Fibroblast of lung (primary cell): ENCODE measurements around the gene KCNJ4. TPM values are rescaled to one million over a fixed set of nuclear protein-coding genes. Genes with fewer than 3 reads are reported as not detected.
"Not testable (repeated sequence)": the region's sequence is repeated elsewhere in the genome, so short reads cannot be mapped to it uniquely, and the experiment has no call there.

ENCODE experiments used
- DNase-seq, 2 donors: peaks; one replicate each; pipeline versions ENCODE4 v3.0.0 to v3.0.0-alpha.2; 2010; ENCODE audit warnings: low read depth in 2 of 2
- H2AFZ ChIP-seq: 2 replicates; pipeline ENCODE4 v1.5.1; 2012; ENCODE audit warnings: low read length, control low read depth, inconsistent platforms
- H3K27ac ChIP-seq: 2 replicates; pipeline ENCODE4 v1.5.1; 2011; ENCODE audit warnings: low read length, control low read depth; ENCODE audit not compliant: insufficient read depth
- H3K27me3 ChIP-seq: 2 replicates; pipeline ENCODE4 v1.5.1; 2011; ENCODE audit warnings: mild to moderate bottlenecking, low read length; ENCODE audit not compliant: control insufficient read depth, insufficient read depth
- H3K36me3 ChIP-seq: 2 replicates; pipeline ENCODE4 v1.5.1; 2011; ENCODE audit warnings: low read length; ENCODE audit not compliant: control insufficient read depth, insufficient read depth
- H3K4me1 ChIP-seq: 2 replicates; pipeline ENCODE4 v1.5.1; 2011; ENCODE audit warnings: low read length; ENCODE audit not compliant: control insufficient read depth, insufficient read depth; ENCODE audit errors: extremely low read depth
- H3K4me2 ChIP-seq: 2 replicates; pipeline ENCODE4 v1.5.1; 2011; ENCODE audit warnings: low read length, control low read depth; ENCODE audit not compliant: insufficient read depth; ENCODE audit errors: extremely low read depth
- H3K4me3 ChIP-seq, 4 experiments: fragments of 200-600 bp in 1 of 4; sonication (generic) in 1 of 4; replicated peaks in 1 of 4; 2 replicates each; pipeline ENCODE4 v1.5.1; 2011 to 2016; ENCODE audit warnings: low read length in 4 of 4, low read depth in 3 of 4, mild to moderate bottlenecking in 3 of 4, control low read depth in 2 of 4, inconsistent platforms in 1 of 4, mixed read lengths in 1 of 4; ENCODE audit not compliant: insufficient read depth in 1 of 4; ENCODE audit errors: control extremely low read depth in 1 of 4
- H3K79me2 ChIP-seq: 2 replicates; pipeline ENCODE4 v1.5.1; 2012; ENCODE audit warnings: mild to moderate bottlenecking, low read length, inconsistent platforms; ENCODE audit not compliant: control insufficient read depth, insufficient read depth
- H3K9ac ChIP-seq: 2 replicates; pipeline ENCODE4 v1.5.1; 2011; ENCODE audit warnings: mild to moderate bottlenecking, low read length, control low read depth; ENCODE audit not compliant: insufficient read depth
- H3K9me3 ChIP-seq: 2 replicates; pipeline ENCODE4 v1.5.1; 2012; ENCODE audit warnings: low read depth, low read length; ENCODE audit not compliant: control insufficient read depth, insufficient read depth
- H4K20me1 ChIP-seq: 2 replicates; pipeline ENCODE4 v1.5.1; 2011; ENCODE audit warnings: low read length; ENCODE audit not compliant: control insufficient read depth, insufficient read depth; ENCODE audit errors: extremely low read depth
- EZH2 ChIP-seq: IDR thresholded peaks from 2 replicates; pipeline ENCODE4 v1.5.1; 2012; ENCODE audit warnings: low read length, control low read depth, mild to moderate bottlenecking; ENCODE audit errors: missing control alignments
- polyA plus RNA-seq, 2 donors: library from polyadenylated mRNA; depleted of rRNA in 1 of 2; stranded (reverse) in 1 of 2; unstranded in 1 of 2; fragments of >200 nt; gene quantifications; 2 replicates each; pipeline ENCODE4 v1.2.1, GENCODE V29; 2011 to 2012; ENCODE audit warnings: missing spikeins in 1 of 2
- total RNA-seq: library from RNA; depleted of rRNA; stranded (reverse); fragments of >200 nt; gene quantifications from 2 replicates; pipeline ENCODE4 v1.2.1, GENCODE V29; 2014
- TF ChIP-seq, protein P1 (sequence below), 2 donors: IDR thresholded peaks in 1 of 2; conservative IDR thresholded peaks in 1 of 2; 1 replicate in 1 of 2; 2 replicates in 1 of 2; pipeline ENCODE4 v1.5.1; 2011 to 2012; ENCODE audit warnings: low read length in 2 of 2, control low read depth in 1 of 2, inconsistent platforms in 1 of 2, low read depth in 1 of 2, mild to moderate bottlenecking in 1 of 2

KCNJ4 gene
- total and polyA plus RNA-seq, 2 donors (not counting 1 experiment from before 2014, with no cell fraction given), result not detected

GRCh38 chr22:38477585-38477984 lies 22.6 kb upstream of the KCNJ4 start:
- Histone ChIP-seq H3K36me3 (peaks cover 12% of the 10 kb centered on the region), H3K9ac (no peak overlapping the region), H3K4me1 (peaks cover 5% of the 10 kb centered on the region), H4K20me1 (no peaks in the 10 kb centered on the region), H3K79me2 (no peaks in the 10 kb centered on the region), H3K4me2 (no peak overlapping the region), H3K4me3 (no peak overlapping the region), H2AFZ (no peak overlapping the region), H3K27me3 (no peaks in the 10 kb centered on the region), H3K27ac (no peak overlapping the region), H3K9me3 (no peaks in the 10 kb centered on the region)
- DNase-seq, result no peak
- TF ChIP-seq, protein P1, sequence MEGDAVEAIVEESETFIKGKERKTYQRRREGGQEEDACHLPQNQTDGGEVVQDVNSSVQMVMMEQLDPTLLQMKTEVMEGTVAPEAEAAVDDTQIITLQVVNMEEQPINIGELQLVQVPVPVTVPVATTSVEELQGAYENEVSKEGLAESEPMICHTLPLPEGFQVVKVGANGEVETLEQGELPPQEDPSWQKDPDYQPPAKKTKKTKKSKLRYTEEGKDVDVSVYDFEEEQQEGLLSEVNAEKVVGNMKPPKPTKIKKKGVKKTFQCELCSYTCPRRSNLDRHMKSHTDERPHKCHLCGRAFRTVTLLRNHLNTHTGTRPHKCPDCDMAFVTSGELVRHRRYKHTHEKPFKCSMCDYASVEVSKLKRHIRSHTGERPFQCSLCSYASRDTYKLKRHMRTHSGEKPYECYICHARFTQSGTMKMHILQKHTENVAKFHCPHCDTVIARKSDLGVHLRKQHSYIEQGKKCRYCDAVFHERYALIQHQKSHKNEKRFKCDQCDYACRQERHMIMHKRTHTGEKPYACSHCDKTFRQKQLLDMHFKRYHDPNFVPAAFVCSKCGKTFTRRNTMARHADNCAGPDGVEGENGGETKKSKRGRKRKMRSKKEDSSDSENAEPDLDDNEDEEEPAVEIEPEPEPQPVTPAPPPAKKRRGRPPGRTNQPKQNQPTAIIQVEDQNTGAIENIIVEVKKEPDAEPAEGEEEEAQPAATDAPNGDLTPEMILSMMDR (conservative IDR thresholded peaks at IDR 0.05 in 1 of 2, IDR thresholded peaks at IDR 0.05 in 1 of 2; ENCODE audit: low read depth in 1 of 2, low read length in 2 of 2), result no peak
- TF ChIP-seq EZH2, result no peak

- Histone ChIP-seq H3K79me2 (peaks cover 4% of the 10 kb centered on the region), H3K36me3 (peaks cover 7% of the 10 kb centered on the region), H3K4me3 (no peak overlapping the region), H3K4me2 (no peak overlapping the region), H2AFZ (no peak overlapping the region), H3K27ac (no peak overlapping the region), H4K20me1 (no peaks in the 10 kb centered on the region), H3K4me1 (peaks cover 3% of the 10 kb centered on the region), H3K9ac (no peak overlapping the region), H3K27me3 (no peaks in the 10 kb centered on the region), H3K9me3 (no peaks in the 10 kb centered on the region)
- DNase-seq, result no peak
- TF ChIP-seq, protein P1 (conservative IDR thresholded peaks at IDR 0.05 in 1 of 2, IDR thresholded peaks at IDR 0.05 in 1 of 2; ENCODE audit: low read depth in 1 of 2, low read length in 2 of 2), result no peak
Observed at GRCh38 chr22:38474003-38474607, 19.1 kb upstream of the KCNJ4 start.

DNA sequence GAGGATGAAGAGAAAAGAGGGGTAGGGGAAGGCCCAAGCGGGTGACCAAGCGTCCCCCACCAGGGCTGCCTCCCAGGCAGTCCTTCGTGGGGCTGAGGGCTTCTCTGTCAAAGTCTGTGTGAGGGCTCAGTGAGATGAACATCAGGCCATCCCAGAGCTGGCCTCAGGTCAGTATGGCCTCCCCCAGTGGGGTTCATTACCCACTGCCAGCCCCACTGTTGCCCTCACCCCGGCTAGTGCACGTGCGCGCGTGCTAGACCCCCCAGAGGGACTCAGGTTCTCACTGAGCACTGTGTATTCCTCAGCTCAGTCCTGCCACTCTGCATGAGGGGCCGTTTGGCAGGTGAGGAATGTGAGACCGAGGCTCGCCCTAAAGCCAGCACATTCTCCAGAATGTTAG lies 16.2 kb upstream of the KCNJ4 start:
- TF ChIP-seq EZH2, result no peak
- TF ChIP-seq, protein P1 (conservative IDR thresholded peaks at IDR 0.05 in 1 of 2, IDR thresholded peaks at IDR 0.05 in 1 of 2; ENCODE audit: low read depth in 1 of 2, low read length in 2 of 2), result no peak
- Histone ChIP-seq H3K36me3 (peaks cover 2% of the 10 kb centered on the region), H3K9me3 (no peaks in the 10 kb centered on the region), H3K4me3 (no peak overlapping the region), H4K20me1 (no peaks in the 10 kb centered on the region), H3K9ac (no peak overlapping the region), H2AFZ (no peak overlapping the region), H3K27ac (no peak overlapping the region), H3K4me1 (peaks cover 11% of the 10 kb centered on the region), H3K79me2 (peaks cover 14% of the 10 kb centered on the region), H3K4me2 (no peak overlapping the region), H3K27me3 (no peaks in the 10 kb centered on the region)
- DNase-seq, result no peak

DNA sequence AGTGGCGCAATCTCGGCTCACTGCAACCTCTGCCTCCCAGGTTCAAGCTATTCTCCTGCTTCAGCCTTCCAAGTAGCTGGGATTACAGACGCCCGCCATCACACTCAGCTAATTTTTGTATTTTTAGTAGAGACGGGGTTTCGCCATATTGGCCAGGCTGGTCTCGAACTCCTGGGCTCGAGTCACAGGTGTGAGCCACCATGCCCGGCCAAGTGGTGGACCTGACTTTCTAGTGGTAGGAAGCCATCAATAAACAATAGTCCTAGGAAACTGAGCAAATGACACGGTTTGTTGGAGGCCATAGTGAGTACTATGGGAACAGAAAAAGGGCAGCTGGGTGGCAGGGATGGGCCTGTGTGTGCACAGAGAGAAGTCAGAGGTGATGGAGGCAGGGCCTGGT lies 15.2 kb upstream of the KCNJ4 start:
- Histone ChIP-seq H3K79me2 (peaks cover 14% of the 10 kb centered on the region), H3K4me1 (peaks cover 12% of the 10 kb centered on the region)
- not testable (repeated sequence) for H2AFZ ChIP-seq, H3K9ac ChIP-seq, H3K4me3 ChIP-seq, H3K27ac ChIP-seq, H4K20me1 ChIP-seq, H3K27me3 ChIP-seq, H3K36me3 ChIP-seq, H3K4me2 ChIP-seq, DNase-seq, H3K9me3 ChIP-seq
